ENCODE data around the gene SLC5A10. TPM values are rescaled to one million over a fixed set of nuclear protein-coding genes. Genes with fewer than 3 reads are reported as not detected.

Gene SLC5A10
- polyA plus RNA-seq, 1 donor = 0.12 TPM

- no peak for DNase-seq
Measured at GRCh38 chr17:19004421-19005136, 52.6 kb downstream of the SLC5A10 start, which contains the start of gene FAM83G. FAM83G (minus strand) TSS chr17:19004764; CDS start chr17:19004041, 723 bp downstream.

DNA sequence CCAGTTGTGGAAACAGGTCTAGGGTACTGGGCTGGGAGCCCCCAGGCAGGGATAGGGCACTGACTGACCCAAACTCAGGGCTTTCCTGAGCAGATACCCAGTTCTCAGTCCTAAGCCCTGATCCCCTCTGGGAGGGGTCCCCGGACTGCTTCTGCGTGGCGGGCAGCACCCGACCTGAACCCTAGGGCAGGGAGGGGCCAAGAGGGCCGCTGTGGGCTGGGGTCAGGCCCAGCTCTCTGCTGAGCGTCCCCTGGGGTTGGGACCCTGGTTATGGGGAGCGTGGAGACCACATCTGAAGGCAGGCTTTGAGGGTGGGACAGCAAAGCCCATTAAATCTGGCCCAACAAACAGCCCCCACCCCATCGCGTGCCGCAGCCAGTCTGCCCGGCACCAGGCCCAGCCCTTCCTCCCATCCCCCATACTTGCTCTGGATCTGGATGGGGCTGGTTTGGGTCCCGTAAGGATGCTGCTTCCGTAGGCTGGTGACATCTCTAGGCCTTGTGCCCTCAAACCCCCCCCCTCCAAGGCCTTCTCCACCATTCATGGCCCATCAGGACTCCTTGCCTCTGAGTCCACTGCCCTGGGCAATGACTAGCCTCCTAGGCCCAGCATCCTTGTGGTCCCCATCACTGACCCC, 53.3 kb downstream of the SLC5A10 start:
- no peak for DNase-seq

DNA sequence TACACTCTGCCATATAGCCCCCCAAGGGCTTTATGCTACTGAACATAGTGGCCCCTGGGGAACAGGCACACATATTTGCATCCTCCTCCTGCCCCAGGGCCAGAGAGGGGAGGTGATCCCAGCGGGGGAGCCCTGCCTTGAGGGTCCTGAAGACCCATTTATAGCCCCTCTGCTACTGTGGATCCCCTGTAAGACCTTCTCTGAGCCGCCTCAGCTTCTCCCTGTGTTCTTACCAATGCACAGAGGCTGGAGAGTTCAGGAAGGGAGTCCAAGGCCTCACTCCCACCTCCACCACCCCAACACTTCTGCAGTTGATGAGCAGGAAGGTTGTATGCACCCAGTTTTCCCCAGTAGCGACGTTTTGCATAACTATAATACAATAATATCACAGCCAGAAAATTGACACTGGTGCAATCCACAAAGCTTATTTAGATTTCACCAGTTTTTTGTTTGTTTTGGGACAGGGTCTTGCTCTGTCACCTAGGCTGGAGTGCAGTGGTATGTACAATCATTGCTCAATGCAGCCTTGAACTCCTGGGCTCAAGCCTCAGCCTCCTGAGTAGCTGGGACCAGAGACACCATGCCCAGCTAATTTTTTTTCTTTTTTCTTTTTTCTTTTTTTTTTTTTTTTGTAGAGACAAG, 53.9 kb downstream of the SLC5A10 start:
- no peak for DNase-seq

DNA sequence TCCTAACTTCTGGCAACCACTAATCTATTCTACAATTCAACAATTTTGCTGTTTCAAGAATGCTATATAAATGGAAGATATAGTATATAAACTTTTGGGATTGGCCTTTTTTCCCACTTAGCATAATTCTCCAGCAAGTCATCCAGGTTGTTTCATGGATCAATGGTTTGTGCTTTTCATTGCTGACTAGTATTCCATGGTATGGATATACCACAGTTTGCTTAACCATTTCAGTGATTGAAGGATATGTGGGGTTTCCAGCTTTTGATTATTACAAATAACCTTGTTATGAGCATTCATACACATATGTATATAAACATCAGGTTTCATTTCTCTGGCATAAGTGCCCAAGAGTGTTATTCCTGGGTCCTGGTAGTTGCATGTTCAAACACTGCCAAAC, 54.7 kb downstream of the SLC5A10 start:
- DNase-seq = no peak

GRCh38 chr17:19009970-19010369, 58.0 kb downstream of the SLC5A10 start:
- no peak for DNase-seq

DNA sequence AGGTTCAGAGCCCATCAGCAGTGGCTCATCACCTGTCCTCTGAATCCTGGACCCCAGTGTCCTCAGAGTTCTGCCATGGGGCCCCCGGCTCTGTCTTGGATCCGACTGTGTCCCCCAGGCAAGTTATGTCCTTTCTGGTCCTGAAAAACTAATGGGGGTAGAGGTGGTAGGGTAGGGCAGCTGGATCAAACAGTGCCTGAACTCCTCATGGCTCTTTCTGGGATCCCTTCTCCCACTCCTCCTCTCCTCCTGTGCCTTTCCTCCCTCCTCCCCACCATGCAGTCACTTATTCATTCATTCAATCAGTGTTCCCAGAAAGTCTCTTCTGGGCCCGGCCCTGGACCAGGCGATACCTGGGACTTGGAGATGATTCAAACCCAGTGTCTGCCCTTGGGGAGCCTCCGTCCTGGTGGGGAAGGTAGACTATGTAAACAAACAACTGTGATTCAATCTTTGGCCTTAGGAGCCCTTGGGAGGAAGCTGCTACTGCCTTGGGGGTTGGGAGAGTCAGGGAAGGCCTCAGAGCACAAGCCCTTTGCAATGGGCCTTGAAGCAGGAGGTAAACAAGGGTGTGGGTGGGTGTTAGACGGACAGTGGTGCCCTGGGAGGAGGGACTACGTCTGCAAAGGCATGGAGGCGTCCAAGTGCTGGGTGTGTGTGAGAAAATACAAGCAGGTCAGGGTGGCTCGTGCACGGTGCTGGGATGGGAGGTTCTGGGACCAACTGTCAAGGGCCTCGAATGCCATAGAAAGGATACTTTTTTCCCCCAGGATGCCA, 59.0 kb downstream of the SLC5A10 start:
- DNase-seq = no peak

DNA sequence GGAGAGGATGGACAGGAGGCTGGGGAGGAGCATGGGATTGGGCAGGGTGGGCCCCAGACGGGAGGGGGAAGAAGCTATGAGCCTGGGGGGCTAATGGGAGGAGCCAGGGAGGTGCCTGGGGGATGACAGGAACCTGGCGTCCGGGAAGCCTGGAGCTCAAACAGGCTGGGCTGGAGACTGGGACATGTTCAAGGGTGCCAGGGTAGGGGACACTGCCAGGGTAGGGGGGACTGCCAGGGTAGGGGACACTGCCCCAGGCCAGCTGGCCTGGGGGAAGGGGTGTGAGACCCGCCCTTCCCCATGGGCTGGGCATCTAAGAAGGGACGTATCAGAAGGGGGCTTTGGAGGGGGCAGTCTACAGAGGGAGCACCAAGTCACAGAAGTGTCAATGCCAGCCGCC, 59.6 kb downstream of the SLC5A10 start:
- DNase-seq = no peak

DNA sequence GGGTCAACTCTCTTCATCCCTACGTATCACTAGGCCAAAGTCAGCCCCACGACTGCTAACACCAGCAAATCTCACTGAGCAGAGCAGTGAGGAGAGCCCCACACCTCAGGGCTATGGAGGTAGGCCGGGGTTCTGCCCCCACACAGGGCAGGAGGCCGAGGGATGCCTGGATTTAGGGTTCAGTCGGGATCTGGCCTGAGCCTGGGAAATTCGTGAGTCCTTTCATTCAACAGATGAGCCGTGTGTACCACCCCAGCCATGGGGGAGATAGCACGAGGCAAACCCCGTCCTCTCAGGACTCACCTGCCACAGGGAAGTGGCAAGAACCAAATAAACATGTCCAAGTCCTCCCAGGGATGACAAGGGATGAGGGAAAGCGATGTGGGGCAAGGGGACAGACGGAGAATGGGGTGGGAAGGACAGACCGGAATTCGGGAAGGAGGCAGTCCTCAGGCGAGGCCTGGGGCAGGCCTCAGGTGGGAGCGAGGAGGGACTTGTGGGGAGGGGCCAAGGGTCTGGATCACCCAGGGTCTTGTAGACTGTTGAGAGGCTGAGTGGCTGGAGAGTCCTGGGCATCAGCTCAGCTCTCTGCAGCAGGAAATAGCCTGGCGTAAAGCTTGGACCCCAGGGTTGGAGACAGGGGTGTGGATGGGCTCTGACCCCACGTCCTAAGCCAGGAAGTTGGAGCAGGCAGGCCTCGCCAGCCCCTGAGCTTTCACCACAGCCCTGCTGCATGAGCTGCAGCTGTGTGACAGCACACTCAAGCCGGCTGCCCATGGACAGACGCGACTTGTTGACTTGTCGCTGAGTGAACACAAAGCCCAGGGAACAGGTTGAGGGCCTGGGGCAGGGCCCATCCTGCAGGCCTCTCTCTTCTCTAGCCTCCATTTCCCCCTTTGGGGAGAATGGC, 60.5 kb downstream of the SLC5A10 start:
- no peak for DNase-seq

GRCh38 chr17:19013226-19013625, 61.3 kb downstream of the SLC5A10 start:
- no peak for DNase-seq

- no peak for DNase-seq
Measured at GRCh38 chr17:19013806-19014627, 62.1 kb downstream of the SLC5A10 start.

DNA sequence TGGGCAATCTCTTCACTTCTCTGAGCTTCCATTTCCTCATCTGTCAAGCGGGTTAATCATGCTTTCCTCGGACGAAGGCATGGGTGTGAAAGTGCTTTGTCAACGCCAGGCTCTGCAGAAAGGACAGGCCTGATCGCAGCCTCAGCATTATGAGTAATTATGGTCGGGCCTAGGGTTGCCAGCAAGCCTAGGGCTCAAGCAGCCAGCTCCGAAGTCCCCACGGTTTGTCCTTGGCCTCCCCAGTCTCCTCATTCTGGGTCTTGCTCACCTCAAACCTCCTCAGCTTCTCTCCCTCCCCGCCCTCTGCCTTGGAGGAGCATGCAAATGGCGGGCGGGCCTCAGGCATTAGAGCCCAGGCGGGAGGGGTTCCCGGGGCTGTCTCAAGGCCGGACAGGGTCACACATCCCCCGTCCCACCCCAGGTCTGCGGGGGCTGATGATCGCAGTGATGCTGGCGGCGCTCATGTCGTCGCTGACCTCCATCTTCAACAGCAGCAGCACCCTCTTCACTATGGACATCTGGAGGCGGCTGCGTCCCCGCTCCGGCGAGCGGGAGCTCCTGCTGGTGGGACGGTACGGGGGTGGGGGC, 62.8 kb downstream of the SLC5A10 start:
- no peak for DNase-seq

- DNase-seq = no peak
Measured at GRCh38 chr17:19015428-19015827, 63.5 kb downstream of the SLC5A10 start.

GRCh38 chr17:19016297-19016696, 64.3 kb downstream of the SLC5A10 start:
- DNase-seq = no peak

GRCh38 chr17:19016881-19017280, 64.9 kb downstream of the SLC5A10 start:
- no peak for DNase-seq

- DNase-seq = no peak
Measured at GRCh38 chr17:19017401-19017800, 65.4 kb downstream of the SLC5A10 start.

GRCh38 chr17:19017804-19018599, 66.0 kb downstream of the SLC5A10 start:
- no peak for DNase-seq

DNA sequence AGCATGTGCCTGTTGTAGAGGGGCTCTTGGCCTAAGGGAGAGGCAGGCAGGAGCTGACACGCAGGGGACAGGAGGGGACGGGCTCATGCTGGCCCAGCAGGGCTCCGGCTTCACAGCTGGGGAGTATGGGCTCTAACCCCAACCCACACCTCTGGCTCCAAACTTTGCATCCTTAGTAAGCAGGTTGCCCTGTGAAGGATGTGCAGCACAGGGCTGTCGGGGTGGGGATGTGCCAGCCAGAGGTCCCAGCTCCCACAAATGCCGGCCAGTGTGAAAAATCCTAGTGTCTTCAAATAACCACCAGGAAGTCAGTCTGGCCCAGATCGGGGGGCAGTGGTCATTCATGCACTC, 66.6 kb downstream of the SLC5A10 start:
- no peak for DNase-seq

DNA sequence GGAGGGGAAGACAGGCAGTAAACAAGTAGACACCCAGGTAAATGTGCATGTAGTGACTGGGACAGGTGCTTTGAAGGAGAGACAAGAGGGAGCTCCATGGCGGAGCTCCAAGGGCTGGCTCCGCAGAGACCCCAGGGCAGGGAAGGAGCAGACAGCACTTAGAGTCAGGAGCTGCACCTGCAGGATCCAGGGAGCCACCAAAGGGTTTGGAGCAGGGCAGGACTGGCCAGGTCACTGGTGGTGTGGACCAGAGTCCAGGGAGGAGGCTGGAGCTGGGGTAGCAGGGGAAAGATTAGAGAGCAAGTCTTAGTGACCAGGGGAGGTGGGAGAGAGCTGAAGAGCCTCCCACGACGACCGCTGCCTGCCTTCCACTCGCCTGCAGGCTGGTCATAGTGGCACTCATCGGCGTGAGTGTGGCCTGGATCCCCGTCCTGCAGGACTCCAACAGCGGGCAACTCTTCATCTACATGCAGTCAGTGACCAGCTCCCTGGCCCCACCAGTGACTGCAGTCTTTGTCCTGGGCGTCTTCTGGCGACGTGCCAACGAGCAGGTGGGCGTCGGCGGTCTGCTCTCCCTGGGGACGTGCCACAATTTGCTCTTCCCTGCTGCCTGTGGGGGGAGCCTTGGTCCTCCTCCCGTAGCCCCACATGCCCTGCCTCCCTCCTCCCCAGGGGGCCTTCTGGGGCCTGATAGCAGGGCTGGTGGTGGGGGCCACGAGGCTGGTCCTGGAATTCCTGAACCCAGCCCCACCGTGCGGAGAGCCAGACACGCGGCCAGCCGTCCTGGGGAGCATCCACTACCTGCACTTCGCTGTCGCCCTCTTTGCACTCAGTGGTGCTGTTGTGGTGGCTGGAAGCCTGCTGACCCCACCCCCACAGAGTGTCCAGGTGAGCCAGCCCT, 67.3 kb downstream of the SLC5A10 start:
- no peak for DNase-seq

DNA sequence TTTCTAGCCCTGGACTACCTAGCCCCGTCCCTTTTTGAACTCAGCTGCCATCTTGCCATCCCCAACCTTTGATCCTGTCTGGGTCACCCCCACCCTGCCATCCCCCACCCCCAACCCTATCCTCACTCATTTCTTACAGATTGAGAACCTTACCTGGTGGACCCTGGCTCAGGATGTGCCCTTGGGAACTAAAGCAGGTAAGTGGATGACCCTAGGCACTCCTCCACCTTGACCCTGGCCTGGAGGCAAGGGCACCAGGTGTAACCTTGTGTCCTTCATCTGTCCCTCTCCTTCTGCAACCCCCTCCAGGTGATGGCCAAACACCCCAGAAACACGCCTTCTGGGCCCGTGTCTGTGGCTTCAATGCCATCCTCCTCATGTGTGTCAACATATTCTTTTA, 68.1 kb downstream of the SLC5A10 start:
- no peak for DNase-seq

All from hindlimb muscle (tissue), 1 donor.